HAP-1 (cell line): ENCODE results near the gene KRT16.
"Not testable (repeated sequence)": the region's sequence is repeated elsewhere in the genome, so short reads cannot be mapped to it uniquely, and the experiment has no call there.

Experiments
- DNase-seq, 2 experiments: peaks; one replicate each; pipeline ENCODE4 v3.0.0-alpha.2; 2016 to 2020; ENCODE audit warnings: low spot score in 2 of 2
- H3K27me3 ChIP-seq: fragments of 250-450 bp; sonication (Bioruptor Pico); 2 replicates; pipeline ENCODE4 v1.5.1; 2020; ENCODE audit warnings: low read depth, mild to moderate bottlenecking, moderate library complexity
- H3K36me3 ChIP-seq: fragments of 250-450 bp; sonication (Bioruptor Pico); replicated peaks from 2 replicates; pipeline ENCODE4 v1.5.1; 2020; ENCODE audit warnings: mild to moderate bottlenecking
- H3K4me1 ChIP-seq: fragments of 250-450 bp; sonication (Bioruptor Pico); 2 replicates; pipeline ENCODE4 v1.5.1; 2020; ENCODE audit warnings: mild to moderate bottlenecking
- H3K4me3 ChIP-seq: fragments of 250-450 bp; sonication (Bioruptor Pico); 2 replicates; pipeline ENCODE4 v1.5.1; 2020; ENCODE audit warnings: mild to moderate bottlenecking, moderate library complexity
- H3K9me3 ChIP-seq: fragments of 250-450 bp; sonication (Bioruptor Pico); 2 replicates; pipeline ENCODE4 v1.5.1; 2020; ENCODE audit warnings: mild to moderate bottlenecking, moderate library complexity
- in situ Hi-C: fragments of 300-500 bp; cut with MboI; formaldehyde crosslinking; loops from 3 replicates; pipeline ENCODE4 v1.14.3; 2020; ENCODE audit warnings: low sequenced_read_pairs, inconsistent platforms, mixed read lengths

The KRT16 gene

DNA sequence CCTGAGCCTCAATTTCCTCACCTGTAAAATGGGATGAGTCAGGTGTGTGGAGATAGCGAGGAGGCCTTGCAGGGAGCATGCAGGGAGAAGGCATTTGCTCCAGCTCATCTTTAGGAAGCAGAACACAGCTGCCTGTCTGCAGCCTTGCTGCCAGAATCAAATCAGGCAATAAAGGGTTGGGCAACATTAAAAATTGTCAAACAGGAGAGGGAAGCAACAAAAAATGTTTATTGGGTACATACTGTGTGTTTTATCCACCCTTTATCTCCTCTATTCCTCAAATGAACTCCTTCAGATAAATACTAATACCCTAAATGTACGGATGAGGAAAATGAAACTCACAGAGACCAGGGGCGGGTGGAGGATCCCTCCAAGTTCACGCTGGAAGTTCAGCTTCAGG is 12.2 kb downstream of the KRT16 start:
- in situ Hi-C loops: no loop called here
- Histone ChIP-seq H3K9me3 (no peaks in the 10 kb centered on the region), H3K36me3 (no peaks in the 10 kb centered on the region), H3K4me1 (peaks cover 8% of the 10 kb centered on the region), H3K27me3 (no peaks in the 10 kb centered on the region), H3K4me3 (no peak overlapping the region)
- DNase-seq: no peak

DNA sequence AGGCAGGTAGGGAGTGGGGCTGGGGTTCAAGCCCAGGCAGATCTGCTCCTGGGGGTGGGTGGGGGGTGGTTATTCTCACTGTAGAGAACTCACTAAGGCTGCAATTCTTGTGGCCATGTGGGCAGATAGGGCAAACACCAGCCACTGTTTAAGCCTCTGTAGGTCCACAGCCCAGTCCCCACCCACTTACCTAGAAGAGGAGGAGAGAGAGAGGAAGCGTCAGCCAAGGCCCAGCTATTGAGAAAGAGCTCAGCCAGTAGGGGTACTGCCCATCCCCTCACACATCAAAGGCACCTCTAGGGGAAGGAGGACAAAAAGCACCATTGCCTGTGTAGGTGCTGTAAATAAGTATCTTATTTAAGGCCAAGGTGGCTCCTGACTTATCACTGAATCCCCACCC is 12.9 kb downstream of the KRT16 start:
- no peaks in the 10 kb centered on the region; the same call in 1 of the 2 replicates for H3K27me3 ChIP-seq
- in situ Hi-C loops: no loop called here

DNA sequence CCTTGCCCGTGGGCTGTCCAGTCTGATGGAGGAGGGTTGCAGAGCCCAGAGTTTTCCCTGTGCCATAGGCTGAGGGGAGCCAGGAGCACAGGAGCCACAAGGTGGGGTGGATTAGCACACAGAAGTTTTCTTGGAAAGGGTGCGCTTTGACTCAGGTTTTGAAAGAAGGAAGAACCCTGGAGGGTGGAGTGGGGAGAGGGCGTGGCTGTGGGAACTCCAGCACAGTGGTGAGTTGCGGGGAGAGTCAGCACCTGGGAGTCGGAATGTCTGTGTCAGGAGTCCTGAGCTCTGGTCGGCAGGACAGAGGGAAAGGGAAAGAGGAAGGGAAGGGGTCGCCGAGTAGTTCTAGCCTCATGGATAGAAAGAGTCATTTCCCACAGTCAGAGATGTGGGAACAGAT is 17.0 kb downstream of the KRT16 start:
- H3K4me1 ChIP-seq: no peaks in the 10 kb centered on the region
- H3K36me3 ChIP-seq: no peaks in the 10 kb centered on the region
- no peak overlapping the region for H3K4me3 ChIP-seq
- in situ Hi-C loops: no loop called here
- peaks cover 3% of the 10 kb centered on the region for H3K27me3 ChIP-seq
- DNase-seq: no peak
- no peaks in the 10 kb centered on the region for H3K9me3 ChIP-seq

More for the DNA sequence above, 12.9 kb downstream of the KRT16 start:
- no peak overlapping the region for H3K4me3 ChIP-seq
- no peak for DNase-seq
- no peaks in the 10 kb centered on the region for H3K36me3 ChIP-seq
- H3K9me3 ChIP-seq: no peaks in the 10 kb centered on the region
- H3K4me1 ChIP-seq: peaks cover 8% of the 10 kb centered on the region

DNA sequence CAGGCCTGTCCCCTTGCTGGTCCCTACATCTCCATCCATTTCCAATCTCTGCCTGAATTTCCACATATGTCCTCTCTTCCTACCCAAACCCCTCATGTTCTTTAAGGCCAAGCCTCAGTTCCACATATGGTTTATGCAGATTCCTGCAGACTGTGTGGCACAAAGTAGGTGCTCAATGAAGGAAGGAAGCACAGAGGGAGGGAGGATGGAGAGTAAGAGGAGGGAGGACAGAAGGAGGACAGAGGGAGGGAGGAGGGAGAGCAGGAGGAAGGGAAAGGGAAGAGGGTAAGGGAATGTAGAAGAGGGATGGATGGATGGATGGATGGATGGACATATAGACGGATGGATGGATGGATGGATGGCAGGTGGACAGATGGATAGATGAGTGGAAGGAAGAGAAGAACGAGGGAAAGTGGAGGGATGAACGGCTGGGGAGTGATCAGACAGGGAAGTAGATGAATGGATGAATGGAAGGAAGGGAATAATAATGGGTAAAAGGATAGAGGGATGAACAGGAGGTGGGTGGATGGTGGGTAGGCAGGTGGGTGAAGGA is 18.1 kb downstream of the KRT16 start:
- DNase-seq: no peak
- H3K9me3 ChIP-seq: no peaks in the 10 kb centered on the region
- no peaks in the 10 kb centered on the region for H3K36me3 ChIP-seq
- no peaks in the 10 kb centered on the region for H3K4me1 ChIP-seq
- no peak overlapping the region for H3K4me3 ChIP-seq
- H3K27me3 ChIP-seq: peaks cover 3% of the 10 kb centered on the region
- in situ Hi-C loops: no loop called here

DNA sequence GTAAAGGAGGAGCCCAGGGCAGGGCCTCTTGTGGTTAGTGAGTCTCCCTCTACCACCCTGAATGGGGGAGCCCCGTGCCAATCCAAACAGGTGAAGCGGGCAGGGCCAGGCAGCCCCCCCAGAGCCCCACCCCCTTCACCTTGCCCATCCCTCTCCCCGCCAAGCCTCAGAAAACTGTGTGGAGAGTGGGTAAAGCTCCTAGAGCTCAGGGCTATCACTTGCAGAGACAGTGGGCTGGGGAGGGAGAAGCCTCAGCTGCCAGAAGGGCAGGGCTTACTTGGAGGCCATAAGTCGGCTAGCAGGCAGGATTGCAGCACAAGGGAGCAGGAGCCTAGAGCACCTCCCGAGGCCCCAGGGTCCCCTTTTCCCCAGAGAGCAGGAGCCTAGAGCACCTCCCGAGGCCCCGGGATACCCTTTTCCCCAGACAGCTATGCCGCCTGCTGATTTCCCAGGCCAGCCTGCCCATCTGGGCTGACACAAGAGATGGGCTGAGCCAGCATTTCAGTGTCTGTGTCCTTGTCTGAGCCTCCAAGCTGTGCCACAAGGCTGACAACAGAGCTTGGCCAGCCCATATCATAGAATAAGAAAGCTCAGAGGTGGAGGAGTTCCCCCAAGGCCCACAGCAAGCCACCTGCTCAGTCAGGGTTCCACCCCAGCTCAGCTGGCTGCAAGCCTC is 19.1 kb downstream of the KRT16 start:
- Histone ChIP-seq H3K27me3 (peaks cover 3% of the 10 kb centered on the region), H3K4me1 (no peaks in the 10 kb centered on the region), H3K36me3 (no peaks in the 10 kb centered on the region), H3K4me3 (no peak overlapping the region), H3K9me3 (no peaks in the 10 kb centered on the region)
- DNase-seq: no peak
- in situ Hi-C loops: no loop called here

DNA sequence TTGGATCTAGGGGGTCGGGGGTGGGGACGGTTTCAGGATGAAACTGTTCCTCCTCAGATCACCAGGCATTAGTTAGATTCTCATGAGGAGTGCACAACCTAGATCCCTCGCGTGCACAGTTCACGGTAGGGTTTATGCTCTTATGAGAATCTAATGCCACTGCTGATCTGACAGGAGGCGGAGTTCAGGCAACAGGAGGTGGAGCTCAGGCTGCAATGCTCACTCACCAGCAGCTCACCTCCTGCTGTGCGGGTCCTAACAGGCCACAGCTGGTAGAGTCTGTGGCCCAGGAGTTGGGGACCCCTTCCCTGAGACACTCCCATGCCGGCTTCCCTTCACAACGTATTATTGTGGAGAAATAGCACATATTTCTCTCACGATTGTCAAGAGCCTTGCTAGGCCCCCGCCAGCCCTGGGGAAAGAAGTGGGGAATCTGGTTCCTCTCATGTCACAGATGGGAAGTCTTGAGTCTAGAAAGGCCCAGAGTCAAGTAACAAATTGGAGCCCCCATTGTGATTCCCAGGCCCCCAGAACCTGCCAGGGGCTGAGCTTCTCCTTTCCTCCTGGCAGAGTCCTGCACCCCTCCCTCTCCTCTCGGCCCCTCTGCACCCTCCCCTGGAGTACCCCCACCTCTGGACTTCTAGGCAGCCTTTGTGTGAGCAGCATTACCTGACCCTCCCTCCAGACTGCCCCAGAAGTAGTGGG is 19.8 kb downstream of the KRT16 start:
- H3K36me3 ChIP-seq: no peaks in the 10 kb centered on the region
- no peak for DNase-seq
- in situ Hi-C loops: no loop called here
- no peaks in the 10 kb centered on the region for H3K4me1 ChIP-seq
- H3K9me3 ChIP-seq: no peaks in the 10 kb centered on the region
- H3K4me3 ChIP-seq: no peak overlapping the region
- peaks cover 3% of the 10 kb centered on the region for H3K27me3 ChIP-seq

DNA sequence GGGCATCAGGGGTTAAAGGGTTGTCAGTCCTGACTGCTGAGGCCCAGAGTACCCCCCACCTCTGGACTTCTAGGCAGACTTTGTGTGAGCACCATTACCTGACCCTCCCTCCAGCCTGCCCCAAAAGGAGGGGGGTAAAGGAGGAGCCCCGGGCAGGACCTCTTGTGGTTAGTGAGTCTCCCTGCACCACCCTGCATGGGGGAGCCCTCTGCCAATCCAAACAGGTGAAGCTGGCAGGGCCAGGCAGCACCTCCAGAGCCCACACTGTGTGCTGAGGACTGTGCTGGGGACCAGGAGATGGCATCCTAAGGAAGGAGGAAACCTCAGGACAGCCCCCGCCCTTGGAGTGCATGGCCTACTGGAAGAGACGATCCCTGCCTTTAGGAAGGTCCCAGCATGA is 23.3 kb downstream of the KRT16 start:
- Histone ChIP-seq H3K36me3 (no peaks in the 10 kb centered on the region), H3K9me3 (no peaks in the 10 kb centered on the region), H3K27me3 (peaks cover 3% of the 10 kb centered on the region; the same call in 1 of the 2 replicates), H3K4me3 (no peak overlapping the region), H3K4me1 (no peaks in the 10 kb centered on the region)
- in situ Hi-C loops: no loop called here
- DNase-seq: no peak

DNA sequence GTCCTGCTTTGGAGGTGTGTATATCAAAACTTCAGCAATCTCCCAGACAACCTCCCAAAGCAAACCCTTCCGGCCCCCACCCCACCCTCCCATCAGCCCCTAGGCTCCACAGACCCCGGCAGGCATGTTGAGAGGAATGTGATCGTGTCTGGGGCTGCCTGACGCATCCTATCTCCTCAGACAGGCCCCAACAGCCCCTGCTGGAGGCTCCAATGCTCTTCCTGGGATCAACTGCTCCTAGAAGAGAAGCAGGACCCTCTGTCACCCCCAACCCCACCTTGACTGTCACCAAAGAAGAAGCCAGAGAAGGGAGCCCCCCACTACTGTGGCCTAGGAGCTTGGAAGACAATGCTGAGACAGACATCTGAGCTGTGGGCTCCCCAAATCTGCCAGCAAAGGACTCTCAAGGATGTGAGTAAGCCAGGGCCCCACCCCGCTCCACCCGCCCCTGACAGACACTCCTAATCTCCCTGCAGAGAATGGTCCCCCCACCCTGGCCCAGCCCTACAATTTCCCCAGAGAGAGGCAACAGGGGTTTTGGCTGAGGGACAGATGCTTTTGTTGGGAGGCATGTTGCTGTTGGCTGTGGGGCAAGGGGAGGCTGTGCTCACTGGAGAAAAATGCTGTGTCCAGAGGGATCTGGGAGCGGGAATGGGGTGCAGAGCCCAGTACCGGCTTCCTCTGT is 24.3 kb downstream of the KRT16 start:
- Histone ChIP-seq H3K9me3 (no peaks in the 10 kb centered on the region), H3K4me1 (no peaks in the 10 kb centered on the region), H3K4me3 (no peak overlapping the region), H3K36me3 (no peaks in the 10 kb centered on the region), H3K27me3 (peaks cover 3% of the 10 kb centered on the region; the same call in 1 of the 2 replicates)
- no peak for DNase-seq
- in situ Hi-C loops: no loop called here

DNA sequence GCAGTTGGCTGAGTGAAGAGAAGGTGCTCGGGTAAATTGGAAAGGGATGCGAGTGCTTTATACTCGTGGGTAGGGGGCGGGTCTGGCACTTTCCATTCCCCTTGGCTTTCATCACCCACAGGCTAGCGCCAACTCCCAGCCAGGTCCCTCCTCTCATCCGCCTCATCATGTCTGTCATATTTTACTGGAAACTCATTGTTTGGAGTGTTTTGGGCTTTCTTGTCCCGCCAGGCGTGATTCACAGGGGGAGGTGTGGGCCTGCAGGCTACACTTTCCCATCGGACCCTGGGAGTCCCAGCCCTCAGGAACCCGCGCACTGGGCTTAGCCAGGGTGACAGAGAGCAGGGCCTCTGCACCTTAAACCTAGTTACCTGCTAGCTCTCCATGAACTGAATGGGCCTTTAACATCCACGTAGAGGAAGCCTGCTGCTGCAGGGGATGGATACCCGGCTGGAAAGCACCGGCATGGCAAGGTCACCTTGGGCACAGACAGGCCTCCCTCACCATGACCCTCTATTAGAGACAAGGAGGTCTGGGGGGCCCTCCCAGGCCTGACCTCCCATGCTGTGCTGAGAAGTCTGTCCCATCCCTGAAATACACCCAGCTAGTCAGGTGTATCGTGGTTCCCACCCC is 25.6 kb downstream of the KRT16 start, which contains the start of gene KRT14:
Gene KRT14 (minus strand): TSS at position 33 of the 633 bp plus-strand sequence. CDS start 61 bp downstream, outside the sequence.
- Histone ChIP-seq H3K4me1 (no peaks in the 10 kb centered on the region), H3K9me3 (no peaks in the 10 kb centered on the region)
- in situ Hi-C loops: no loop called here

DNA sequence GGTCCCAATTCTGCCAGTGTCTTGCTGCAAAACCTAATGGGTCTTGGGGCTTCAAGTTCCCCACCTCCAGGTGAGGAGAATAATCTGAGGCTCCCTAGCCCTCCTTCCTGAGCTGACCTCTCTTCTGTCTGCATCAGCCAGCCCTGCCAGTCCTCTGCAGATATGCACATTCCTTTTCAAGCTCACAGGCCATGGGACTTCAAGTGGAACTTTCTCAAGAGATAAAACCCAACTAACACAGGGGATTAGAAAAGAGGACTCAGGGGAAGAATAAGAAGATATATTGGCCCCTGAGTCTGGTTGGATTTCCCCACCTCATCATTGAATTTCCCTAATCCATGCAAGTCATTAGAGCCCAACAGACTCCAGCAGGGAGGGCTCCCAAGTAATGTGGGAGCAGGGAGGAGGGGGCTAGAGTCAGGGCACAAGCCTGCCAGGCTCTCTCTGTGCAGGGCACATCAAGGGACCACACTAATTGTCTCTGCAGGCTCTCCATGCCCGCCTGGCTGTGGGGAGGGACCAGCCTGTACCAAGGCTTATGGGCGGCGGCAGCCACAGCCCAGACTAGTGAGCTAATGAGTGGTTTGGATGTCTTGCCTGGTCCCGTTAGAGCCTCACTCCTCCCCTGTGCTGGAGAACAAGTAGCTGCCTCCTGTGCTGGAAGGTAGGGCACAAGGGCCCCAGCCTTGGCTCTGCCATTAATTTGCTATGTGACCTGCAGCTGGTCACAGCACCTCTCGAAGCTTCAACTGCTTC is 27.1 kb downstream of the KRT16 start:
- Histone ChIP-seq H3K27me3 (no peaks in the 10 kb centered on the region), H3K4me3 (no peak overlapping the region), H3K36me3 (no peaks in the 10 kb centered on the region), H3K4me1 (no peaks in the 10 kb centered on the region), H3K9me3 (no peaks in the 10 kb centered on the region)
- in situ Hi-C loops: no loop called here
- no peak for DNase-seq

More for the DNA sequence above, 25.6 kb downstream of the KRT16 start, which contains the start of gene KRT14:
- H3K36me3 ChIP-seq: no peaks in the 10 kb centered on the region
- peaks cover 3% of the 10 kb centered on the region; the same call in 1 of the 2 replicates for H3K27me3 ChIP-seq
- no peak within 1 kb of the TSS for H3K4me3 ChIP-seq
- no peak for DNase-seq

DNA sequence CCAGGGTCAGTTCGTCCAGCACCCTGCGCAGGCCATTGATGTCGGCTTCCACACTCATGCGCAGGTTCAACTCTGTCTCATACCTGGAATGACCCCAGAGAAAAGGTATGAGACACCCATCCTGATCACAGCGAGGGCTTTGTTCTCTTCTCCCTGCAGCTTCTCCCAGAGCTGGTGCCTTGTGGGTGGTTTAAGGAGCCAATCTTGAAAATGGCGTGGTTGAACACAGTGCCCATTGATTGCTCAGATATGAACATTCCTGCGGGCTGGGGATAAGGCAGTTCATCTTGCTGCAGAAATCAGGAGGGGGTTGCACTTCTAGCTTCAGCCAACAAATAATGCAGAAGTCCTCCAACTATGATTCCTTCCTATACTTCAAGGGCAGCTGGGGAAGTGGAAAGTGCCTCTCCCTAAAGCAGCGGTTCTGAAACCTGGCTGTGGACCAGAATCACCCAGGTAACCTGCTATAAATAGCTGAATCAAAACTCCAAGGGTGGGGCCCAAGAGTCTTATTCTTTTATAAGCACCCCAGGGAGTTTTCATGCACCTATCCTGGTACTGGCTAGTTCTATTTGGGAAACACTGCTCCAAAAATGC is 28.1 kb downstream of the KRT16 start:
- H3K4me3 ChIP-seq, H3K4me1 ChIP-seq, H3K27me3 ChIP-seq, H3K9me3 ChIP-seq, in situ Hi-C loops, H3K36me3 ChIP-seq, DNase-seq: not testable (repeated sequence)

DNA sequence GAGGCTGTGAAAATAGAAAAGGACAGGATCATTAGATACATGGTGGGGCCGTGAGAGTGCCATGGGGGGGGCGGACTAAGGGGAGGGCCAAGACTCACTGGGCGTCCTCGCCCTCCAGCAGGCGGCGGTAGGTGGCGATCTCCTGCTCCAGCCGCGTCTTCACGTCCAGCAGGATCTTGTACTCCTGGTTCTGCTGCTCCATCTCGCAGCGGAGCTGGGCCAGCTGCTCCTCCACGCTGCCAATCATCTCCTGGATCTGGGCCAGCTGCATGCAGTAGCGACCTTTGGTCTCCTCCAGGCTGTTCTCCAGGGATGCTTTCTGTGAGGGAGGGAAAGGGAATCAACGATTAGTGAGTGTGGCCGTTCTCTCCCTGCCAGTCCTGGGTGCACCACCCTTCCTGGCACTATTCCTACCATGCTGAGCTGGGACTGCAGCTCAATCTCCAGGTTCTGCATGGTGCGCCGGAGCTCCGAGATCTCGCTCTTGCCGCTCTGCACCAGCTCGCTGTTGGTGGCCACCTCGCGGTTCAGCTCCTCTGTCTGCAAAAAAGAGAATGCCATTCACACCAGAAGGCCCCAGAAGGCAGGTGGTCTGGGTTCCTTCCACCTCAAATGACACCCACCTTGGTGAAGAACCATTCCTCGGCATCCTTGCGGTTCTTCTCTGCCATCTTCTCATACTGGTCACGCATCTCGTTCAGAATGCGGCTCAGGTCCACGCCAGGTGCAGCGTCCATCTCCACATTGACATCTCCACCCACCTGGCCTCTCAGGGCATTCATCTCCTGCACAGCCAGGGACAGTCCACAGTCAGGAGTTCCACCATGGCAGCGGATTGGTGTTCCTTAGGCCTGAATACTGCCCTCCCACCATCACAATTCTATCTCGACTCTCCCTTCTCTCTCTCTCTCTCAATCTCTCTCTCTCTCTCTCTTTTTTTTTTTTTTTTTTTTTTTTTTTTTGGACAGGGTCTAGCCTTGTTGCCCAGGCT is 29.1 kb downstream of the KRT16 start:
- H3K27me3 ChIP-seq: no peaks in the 10 kb centered on the region
- no peaks in the 10 kb centered on the region for H3K36me3 ChIP-seq
- DNase-seq: no peak
- in situ Hi-C loops: no loop called here
- H3K4me3 ChIP-seq: no peak overlapping the region
- H3K9me3 ChIP-seq: no peaks in the 10 kb centered on the region
- H3K4me1 ChIP-seq: no peaks in the 10 kb centered on the region
